Kidney (tissue), 14 donors: ENCODE measurements around the gene RBMX. TPM values are rescaled to one million over a fixed set of nuclear protein-coding genes. Genes with fewer than 3 reads are reported as not detected.
"Not testable (repeated sequence)": the region's sequence is repeated elsewhere in the genome, so short reads cannot be mapped to it uniquely, and the experiment has no call there.

Source experiments
- DNase-seq, 5 donors: peaks; one replicate each; pipeline ENCODE4 v3.0.0-alpha.2; 2013 to 2020
- FAIRE-seq: peaks from 2 replicates; lab custom pipeline; 2012; peaks lifted over from hg19 to GRCh38; lab: Jason Lieb, UNC
- H3K27ac ChIP-seq, 2 donors: one replicate each; pipeline ENCODE4 v1.7.0; 2013; ENCODE audit warnings: low read depth in 2 of 2, low read length in 2 of 2, inconsistent platforms in 1 of 2
- H3K27me3 ChIP-seq: one replicate; pipeline ENCODE4 v1.7.1; 2013; ENCODE audit warnings: low read length, inconsistent platforms; ENCODE audit not compliant: control insufficient read depth, insufficient read depth
- H3K36me3 ChIP-seq, 3 donors: one replicate each; pipeline versions ENCODE4 v1.7.0 to v1.7.1; 2013; ENCODE audit warnings: low read length in 3 of 3, control low read depth in 1 of 3, inconsistent platforms in 1 of 3; ENCODE audit not compliant: insufficient read depth in 3 of 3, control insufficient read depth in 2 of 3
- H3K4me1 ChIP-seq, 3 donors: one replicate each; pipeline versions ENCODE4 v1.7.0 to v1.7.1; 2013; ENCODE audit warnings: low read length in 3 of 3, inconsistent platforms in 1 of 3, low read depth in 1 of 3; ENCODE audit not compliant: control insufficient read depth in 2 of 3, insufficient read depth in 2 of 3
- H3K4me3 ChIP-seq, 3 donors: one replicate each; pipeline versions ENCODE4 v1.7.0 to v1.8.1; 2013; ENCODE audit warnings: low read length in 3 of 3, control low read depth in 1 of 3, inconsistent platforms in 1 of 3
- H3K9ac ChIP-seq, 3 donors: one replicate each; pipeline versions ENCODE4 v1.7.0 to v1.7.1; 2013; ENCODE audit warnings: low read length in 3 of 3, control low read depth in 1 of 3, inconsistent platforms in 1 of 3
- H3K9me3 ChIP-seq, 3 donors: one replicate each; pipeline versions ENCODE4 v1.7.0 to v1.7.1; 2013; ENCODE audit warnings: low read length in 3 of 3, control low read depth in 1 of 3, inconsistent platforms in 1 of 3; ENCODE audit not compliant: control insufficient read depth in 2 of 3, insufficient read depth in 1 of 3
- intact Hi-C: fragments of 100-400 bp; cut with DNase I; formaldehyde crosslinking; loops from one replicate; pipeline ENCODE4 v1.11.1; 2022
- polyA plus RNA-seq: library from polyadenylated mRNA; stranded (reverse); fragments of 350-450 nt; fragmentation: Illumina TruSeq; extraction: RNeasy Lipid Tissue Mini Kit (QIAGEN cat#74804); gene quantifications from one replicate; pipeline ENCODE4 v1.2.3, GENCODE V29; 2014; ENCODE audit warnings: low read depth, low replicate concordance; ENCODE audit not compliant: insufficient read depth
- total RNA-seq: library from RNA; stranded (reverse); fragmentation: NEBNext Ultra II Directional; extraction: Animal tissue kit (Norgen Biotek cat#: 25700); gene quantifications from one replicate; pipeline ENCODE4 v1.2.1, GENCODE V29; 2021
- TF ChIP-seq, protein P1 (sequence below): IDR thresholded peaks from 3 replicates; pipeline ENCODE4 v1.5.1; 2012; ENCODE audit warnings: mild to moderate bottlenecking, moderate library complexity, borderline replicate concordance; ENCODE audit not compliant: insufficient read depth; ENCODE audit errors: extremely low read depth
- donor health status: control.
- donor health status: control.
- donor health status: control.
- donor health status: control.
- donor health status: control.
- donor health status: DM: yes; HTN: yes; CAD: no.
- donor health status: Normal renal cell carcinoma (clear cell type).

Gene RBMX
- total and polyA plus RNA-seq, 2 donors from 2014 or later, result 95.0 to 143 TPM

DNA sequence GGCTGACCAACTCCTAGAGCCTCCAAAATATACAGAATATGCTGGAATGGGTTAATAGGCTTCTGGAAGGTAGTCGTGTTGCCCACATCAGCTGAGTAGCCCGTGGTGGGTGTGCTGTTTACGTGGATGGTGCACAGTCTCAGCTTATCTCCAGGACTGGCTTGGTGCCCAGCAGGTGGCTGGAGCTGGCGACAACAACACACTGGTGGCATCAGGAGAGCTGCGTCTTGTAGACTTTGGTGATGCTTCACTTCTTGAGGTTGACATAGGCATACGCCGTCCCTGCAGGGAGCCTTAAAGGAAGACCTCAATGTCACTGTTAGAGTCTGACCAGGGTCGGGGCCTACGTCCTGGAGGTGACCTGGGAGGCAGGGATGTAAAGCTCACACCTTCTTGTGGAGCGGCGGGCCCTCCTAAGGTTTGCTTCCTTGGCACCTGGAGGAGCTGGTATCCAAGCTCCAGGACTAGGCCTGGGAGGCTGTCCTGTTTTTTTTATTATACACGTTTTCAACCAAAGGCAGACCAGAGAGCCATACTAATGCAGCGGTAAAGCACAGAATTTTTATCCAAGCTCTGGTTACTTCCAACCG is 26.5 kb upstream of the RBMX start:
- intact Hi-C loops, result no loop called here
- Histone ChIP-seq H3K36me3 (no peaks in the 10 kb centered on the region), H3K27me3 (no peaks in the 10 kb centered on the region), H3K9me3 (no peaks in the 10 kb centered on the region), H3K4me1 (no peaks in the 10 kb centered on the region), H3K4me3 (no peak overlapping the region), H3K27ac (no peak overlapping the region), H3K9ac (no peak overlapping the region)
- TF ChIP-seq, protein P1, sequence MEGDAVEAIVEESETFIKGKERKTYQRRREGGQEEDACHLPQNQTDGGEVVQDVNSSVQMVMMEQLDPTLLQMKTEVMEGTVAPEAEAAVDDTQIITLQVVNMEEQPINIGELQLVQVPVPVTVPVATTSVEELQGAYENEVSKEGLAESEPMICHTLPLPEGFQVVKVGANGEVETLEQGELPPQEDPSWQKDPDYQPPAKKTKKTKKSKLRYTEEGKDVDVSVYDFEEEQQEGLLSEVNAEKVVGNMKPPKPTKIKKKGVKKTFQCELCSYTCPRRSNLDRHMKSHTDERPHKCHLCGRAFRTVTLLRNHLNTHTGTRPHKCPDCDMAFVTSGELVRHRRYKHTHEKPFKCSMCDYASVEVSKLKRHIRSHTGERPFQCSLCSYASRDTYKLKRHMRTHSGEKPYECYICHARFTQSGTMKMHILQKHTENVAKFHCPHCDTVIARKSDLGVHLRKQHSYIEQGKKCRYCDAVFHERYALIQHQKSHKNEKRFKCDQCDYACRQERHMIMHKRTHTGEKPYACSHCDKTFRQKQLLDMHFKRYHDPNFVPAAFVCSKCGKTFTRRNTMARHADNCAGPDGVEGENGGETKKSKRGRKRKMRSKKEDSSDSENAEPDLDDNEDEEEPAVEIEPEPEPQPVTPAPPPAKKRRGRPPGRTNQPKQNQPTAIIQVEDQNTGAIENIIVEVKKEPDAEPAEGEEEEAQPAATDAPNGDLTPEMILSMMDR, result no peak
- DNase-seq (no peak), FAIRE-seq (no peak)

DNA sequence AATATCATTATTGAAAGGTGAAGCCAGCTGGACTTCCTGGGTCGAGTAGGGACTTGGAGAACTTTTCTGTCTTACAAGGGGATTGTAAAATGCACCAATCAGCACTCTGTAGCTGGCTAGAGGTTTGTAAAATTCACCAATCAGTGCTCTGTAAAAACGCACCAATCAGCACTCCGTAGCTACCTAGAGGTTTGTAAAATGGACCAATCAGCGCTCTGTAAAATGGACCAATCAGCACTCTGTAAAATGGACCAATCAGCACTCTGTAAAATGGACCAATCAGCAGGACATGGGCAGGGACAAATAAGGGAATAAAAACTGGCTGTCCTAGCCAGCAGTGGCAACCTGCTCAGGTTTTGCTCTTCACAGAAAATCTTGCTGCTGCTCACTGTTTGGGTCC is 23.5 kb upstream of the RBMX start:
- FAIRE-seq, H3K9ac ChIP-seq, H3K36me3 ChIP-seq, H3K4me1 ChIP-seq, H3K9me3 ChIP-seq, DNase-seq, H3K27me3 ChIP-seq, H3K4me3 ChIP-seq, H3K27ac ChIP-seq, intact Hi-C loops: not testable (repeated sequence)

DNA sequence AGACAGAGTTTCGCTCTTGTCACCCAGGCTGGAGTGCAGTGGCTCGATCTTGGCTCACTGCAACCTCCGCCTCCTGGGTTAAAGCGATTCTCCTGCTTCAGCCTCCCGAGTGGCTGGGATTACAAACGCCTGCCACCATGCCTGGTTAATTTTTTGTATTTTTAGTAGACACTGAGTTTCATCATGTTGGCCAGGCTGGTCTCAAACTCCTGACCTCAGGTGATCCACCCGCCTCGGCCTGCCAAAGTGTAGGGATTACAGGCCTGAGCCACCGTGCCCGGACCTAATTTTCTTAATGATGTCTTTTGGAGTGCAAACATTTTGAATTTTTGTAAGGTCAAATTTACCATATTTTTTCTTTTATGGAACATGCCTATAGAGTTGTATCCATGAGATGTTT is 19.5 kb upstream of the RBMX start:
- DNase-seq, intact Hi-C loops, FAIRE-seq: not testable (repeated sequence)

DNA sequence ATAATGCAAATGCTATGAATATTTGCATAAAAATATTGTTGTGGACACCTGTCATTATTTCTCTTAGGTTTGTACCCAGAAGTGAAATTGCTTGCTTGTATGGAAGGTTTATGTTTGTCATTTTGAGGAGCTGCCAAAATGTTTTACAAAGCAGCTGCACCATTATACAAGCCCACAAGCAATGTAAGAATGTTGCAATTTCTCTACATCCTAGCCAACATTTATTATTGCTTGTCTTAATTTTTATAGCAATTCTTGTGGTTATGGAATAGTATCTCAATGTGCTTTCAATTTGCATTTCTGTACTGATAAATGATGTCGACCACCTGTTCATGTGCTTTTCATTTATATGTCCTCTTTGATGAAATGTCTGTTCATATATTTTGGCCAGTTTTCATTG is 18.7 kb upstream of the RBMX start:
- no peak overlapping the region for H3K27ac ChIP-seq
- no peak overlapping the region for H3K4me3 ChIP-seq
- DNase-seq (no peak), FAIRE-seq (no peak)
- H3K9me3 ChIP-seq, result no peaks in the 10 kb centered on the region
- H3K27me3 ChIP-seq, result no peaks in the 10 kb centered on the region
- intact Hi-C loops, result no loop called here
- H3K9ac ChIP-seq, result no peak overlapping the region
- no peaks in the 10 kb centered on the region for H3K36me3 ChIP-seq
- TF ChIP-seq, protein P1, result no peak
- no peaks in the 10 kb centered on the region for H3K4me1 ChIP-seq

More for the DNA sequence above, 19.5 kb upstream of the RBMX start:
- H3K27ac ChIP-seq, H3K4me1 ChIP-seq, H3K9ac ChIP-seq, H3K27me3 ChIP-seq, H3K36me3 ChIP-seq, H3K9me3 ChIP-seq, H3K4me3 ChIP-seq: not testable (repeated sequence)

DNA sequence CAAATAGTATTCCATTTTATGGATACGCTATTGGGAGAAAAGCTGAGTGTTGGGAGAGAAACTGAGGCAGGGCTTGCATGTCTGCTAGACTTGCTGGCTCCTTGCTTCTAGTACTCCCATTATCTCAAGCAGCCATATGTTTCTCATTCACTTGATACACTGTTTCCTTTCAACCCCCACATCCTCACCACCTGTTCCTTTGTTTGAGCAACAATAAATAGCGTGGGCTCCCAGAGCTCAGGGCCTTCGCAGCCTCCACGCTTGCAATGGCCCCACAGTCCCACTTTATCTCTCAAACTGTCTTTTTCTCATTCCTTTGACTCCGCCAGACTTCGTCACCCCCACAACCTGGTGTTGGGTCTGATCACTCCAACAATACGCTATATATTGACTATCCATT is 18.2 kb upstream of the RBMX start:
- H3K9ac ChIP-seq, H3K4me1 ChIP-seq, H3K4me3 ChIP-seq, FAIRE-seq, H3K27ac ChIP-seq, H3K36me3 ChIP-seq, H3K9me3 ChIP-seq, DNase-seq, H3K27me3 ChIP-seq, intact Hi-C loops: not testable (repeated sequence)
